HepG2 (cell line): ENCODE data around the gene TSPAN13. TPM values are rescaled to one million over a fixed set of nuclear protein-coding genes. Genes with fewer than 3 reads are reported as not detected.

Source experiments
- ATAC-seq: fragments of 200-7000 bp; cut with Tn5 transposase; 3 replicates; pipeline ENCODE4 v1.9.1; 2020; ENCODE audit warnings: mild to moderate bottlenecking, moderate library complexity
- BruUV-seq: library from RNA; stranded (reverse); fragments of 400-500 nt; replicated peaks from 2 replicates; lab custom pipeline; 2021; lab: Mats Ljungman, UMichigan
- CTCF ChIA-PET: fragments of 300-600 bp; formaldehyde crosslinking; extraction: SDS; loops from one replicate; lab custom pipeline; 2021; ENCODE audit warnings: low total read pairs, inconsistent platforms, low intra/inter-chr PET ratio; lab: Yijun Ruan, JAX
- POLR2A ChIA-PET: fragments of 350-600 bp; sonication (Branson Sonifier 250); formaldehyde crosslinking; loops from one replicate; lab custom pipeline; 2020; ENCODE audit warnings: antibody characterized with exemption, inconsistent platforms; lab: Yijun Ruan, JAX
- DNase-seq: peaks from one replicate; pipeline ENCODE4 v3.0.0-alpha.2; 2015; ENCODE audit warnings: low spot score
- FAIRE-seq: peaks from 3 replicates; lab custom pipeline; 2011; peaks lifted over from hg19 to GRCh38; lab: Jason Lieb, UNC
- H2AFZ ChIP-seq: one replicate; pipeline ENCODE4 v1.6.1; 2011; ENCODE audit warnings: low read length, inconsistent platforms
- H3K27ac ChIP-seq: fragments of 300-600 bp; 3 replicates; pipeline ENCODE4 v1.8.0; 2011; ENCODE audit warnings: mixed run types, mild to moderate bottlenecking, mixed read lengths, low read length, inconsistent platforms; ENCODE audit not compliant: insufficient read depth; ENCODE audit errors: extremely low read length
- H3K27me3 ChIP-seq, 2 experiments: fragments of 200-600 bp in 1 of 2; 2 replicates in 1 of 2; 3 replicates in 1 of 2; pipeline versions ENCODE4 v1.6.0 to v1.8.0; 2011; ENCODE audit warnings: low read length in 2 of 2, mild to moderate bottlenecking in 2 of 2, moderate library complexity in 2 of 2, inconsistent platforms in 1 of 2; ENCODE audit not compliant: insufficient read depth in 2 of 2, control insufficient read depth in 1 of 2
- H3K36me3 ChIP-seq, 2 experiments: fragments of 200-600 bp in 1 of 2; replicated peaks in 1 of 2; 2 replicates in 1 of 2; 3 replicates in 1 of 2; pipeline versions ENCODE4 v1.5.1 to v1.8.0; 2011; ENCODE audit warnings: low read length in 2 of 2, inconsistent platforms in 1 of 2; ENCODE audit not compliant: insufficient read depth in 2 of 2, control insufficient read depth in 1 of 2
- H3K4me1 ChIP-seq: 2 replicates; pipeline ENCODE4 v1.5.1; 2012; ENCODE audit warnings: low read length, inconsistent platforms; ENCODE audit not compliant: insufficient read depth
- H3K4me2 ChIP-seq: 2 replicates; pipeline ENCODE4 v1.6.0; 2011; ENCODE audit warnings: low read depth, low read length, inconsistent platforms
- H3K4me3 ChIP-seq, 3 experiments: fragments of 200-600 bp in 1 of 3; sonication (generic), shearing (Covaris generic) in 1 of 3; replicated peaks in 1 of 3; 2 replicates each; pipeline ENCODE4 v1.5.1; 2011 to 2016; ENCODE audit warnings: low read length in 3 of 3, inconsistent platforms in 2 of 3, low read depth in 2 of 3, mild to moderate bottlenecking in 2 of 3, control low read depth in 1 of 3, mixed read lengths in 1 of 3; ENCODE audit not compliant: insufficient read depth in 1 of 3
- H3K79me2 ChIP-seq: one replicate; pipeline ENCODE4 v1.6.1; 2011; ENCODE audit warnings: low read length, inconsistent platforms; ENCODE audit not compliant: insufficient read depth
- H3K9ac ChIP-seq: 2 replicates; pipeline ENCODE4 v1.6.0; 2011; ENCODE audit warnings: mild to moderate bottlenecking, low read depth, low read length, inconsistent platforms; ENCODE audit not compliant: insufficient read depth
- H3K9me3 ChIP-seq: 2 replicates; pipeline ENCODE4 v1.5.1; 2012; ENCODE audit warnings: mild to moderate bottlenecking, low read length
- H4K20me1 ChIP-seq: 2 replicates; pipeline ENCODE4 v1.6.0; 2011; ENCODE audit warnings: inconsistent platforms, mild to moderate bottlenecking, low read length, moderate library complexity; ENCODE audit not compliant: insufficient read depth
- HES4 ChIP-seq: sonication (generic); formaldehyde crosslinking; IDR thresholded peaks from 2 replicates; pipeline ENCODE4 v1.9.0; 2021; ENCODE audit warnings: mild to moderate bottlenecking, missing genetic modification reagents, borderline replicate concordance
- IRF2 ChIP-seq: IDR thresholded peaks from 2 replicates; pipeline ENCODE4 v1.6.1; 2018; ENCODE audit warnings: missing genetic modification reagents, missing compliant biosample characterization
- JARID2 ChIP-seq: sonication (generic); formaldehyde crosslinking; IDR thresholded peaks from 2 replicates; pipeline ENCODE4 v1.8.1; 2023; ENCODE audit warnings: missing genetic modification reagents, inconsistent platforms; ENCODE audit not compliant: insufficient replicate concordance
- MIER2 ChIP-seq: IDR thresholded peaks from 2 replicates; pipeline ENCODE4 v1.6.1; 2016; ENCODE audit warnings: missing biosample characterization, missing genetic modification reagents
- MIXL1 ChIP-seq: IDR thresholded peaks from 2 replicates; pipeline ENCODE4 v1.6.1; 2016
- NFAT5 ChIP-seq: sonication (generic); formaldehyde crosslinking; IDR thresholded peaks from 2 replicates; pipeline ENCODE4 v1.4.0; 2020; ENCODE audit warnings: missing genetic modification reagents
- PRDM10 ChIP-seq: sonication (generic); formaldehyde crosslinking; IDR thresholded peaks from 2 replicates; pipeline ENCODE4 v1.4.0; 2020; ENCODE audit warnings: low read depth, missing genetic modification reagents
- SNAI1 ChIP-seq: sonication (generic); formaldehyde crosslinking; IDR thresholded peaks from 2 replicates; pipeline ENCODE4 v1.5.0; 2020; ENCODE audit warnings: mild to moderate bottlenecking, missing genetic modification reagents, borderline replicate concordance
- TBX2 ChIP-seq: sonication (generic); formaldehyde crosslinking; IDR thresholded peaks from 2 replicates; pipeline ENCODE4 v1.5.0; 2020; ENCODE audit warnings: missing genetic modification reagents, mild to moderate bottlenecking, borderline replicate concordance
- ZFY ChIP-seq: sonication (generic); formaldehyde crosslinking; IDR thresholded peaks from 2 replicates; pipeline ENCODE4 v1.4.0; 2020; ENCODE audit warnings: missing genetic modification reagents
- ZNF329 ChIP-seq: sonication (generic); formaldehyde crosslinking; IDR thresholded peaks from 2 replicates; pipeline ENCODE4 v1.9.0; 2021; ENCODE audit warnings: low read depth, mild to moderate bottlenecking, missing genetic modification reagents
- WGBS: methylation state at CpG from one replicate; pipeline ENCODE4 v1.1.6; 2017; ENCODE audit warnings: low lambda C conversion rate; 5-methylcytosine and 5-hydroxymethylcytosine counted together
- in situ Hi-C: cut with HindIII; loops from 2 replicates; pipeline ENCODE4 v1.10.0; 2017; ENCODE audit warnings: low pct_unique_long_range_greater_than_20kb; ENCODE audit not compliant: extremely low pct_ligation_motif_present
- intact Hi-C: fragments of 100-400 bp; cut with micrococcal nuclease; formaldehyde crosslinking; loops from one replicate; pipeline ENCODE4 v1.10.0; 2022; ENCODE audit not compliant: unreplicated experiment
- polyA plus RNA-seq, 8 experiments: library from polyadenylated mRNA; depleted of rRNA in 3 of 8; stranded (reverse) in 7 of 8; unstranded in 1 of 8; fragments of >200 nt; fragmentation: Illumina TruSeq in 4 of 8; extraction: Trizol in 4 of 8; gene quantifications; 2 replicates each; pipeline versions ENCODE4 v1.2.1 to v1.2.3, GENCODE V29; 2011 to 2016; ENCODE audit warnings: low read depth in 4 of 8, missing spikeins in 1 of 8, mixed read lengths in 1 of 8; ENCODE audit not compliant: insufficient read depth in 1 of 8
- total RNA-seq, 5 experiments: library from RNA; depleted of rRNA; stranded (reverse); fragments of >200 nt; fragmentation: Illumina TruSeq; extraction: Trizol; gene quantifications; 2 replicates each; pipeline ENCODE4 v1.2.3, GENCODE V29; 2016; ENCODE audit warnings: low read depth in 1 of 5

The TSPAN13 gene
- total and polyA plus RNA-seq, 2 of the 13 experiments (the other 11 are each of a cell fraction or from before 2014, with no cell fraction given): 5.8 to 6.2 TPM

GRCh38 chr7:16708511-16708910 is 45.0 kb upstream of the TSPAN13 start:
- H3K9me3 ChIP-seq: no peaks in the 10 kb centered on the region
- BruUV-seq: no TSS peak

More at GRCh38 chr7:16708511-16708910, 45.0 kb upstream of the TSPAN13 start:
- Histone ChIP-seq H3K4me1 (no peaks in the 10 kb centered on the region), H3K4me3 (no peak overlapping the region), H2AFZ (no peak overlapping the region), H3K79me2 (no peaks in the 10 kb centered on the region), H3K27me3 (no peaks in the 10 kb centered on the region), H3K27ac (no peak overlapping the region), H3K36me3 (peaks cover 1 to 21% of the 10 kb centered on the region in 2 experiments; a peak in 3 of 5 replicates), H3K9ac (no peak overlapping the region), H4K20me1 (no peaks in the 10 kb centered on the region), H3K4me2 (no peak overlapping the region)
- ChIA-PET CTCF (no interaction called here), POLR2A (no interaction called here)
- no peak for TF ChIP-seq MIXL1 (CRISPR knock-in tag)
- no peak for TF ChIP-seq IRF2 (CRISPR knock-in tag)
- TF ChIP-seq ZFY (CRISPR knock-in tag): no peak
- no peak for TF ChIP-seq TBX2 (CRISPR knock-in tag)
- TF ChIP-seq HES4 (CRISPR knock-in tag): no peak
- TF ChIP-seq MIER2: no peak
- no peak for TF ChIP-seq NFAT5 (CRISPR knock-in tag)
- no peak for TF ChIP-seq ZNF329
- TF ChIP-seq SNAI1 (CRISPR knock-in tag): no peak
- TF ChIP-seq PRDM10 (CRISPR knock-in tag): no peak
- no peak for TF ChIP-seq JARID2 (CRISPR knock-in tag)
- DNase-seq (no peak), ATAC-seq (no peak), FAIRE-seq (no peak)
- intact Hi-C loops: no loop called here
- in situ Hi-C loops: no loop called here
- 95% methylated on average over 4 of the region's 4 CpGs for WGBS
